GM23338 (cell line): ENCODE data around the gene CADM4. TPM values are rescaled to one million over a fixed set of nuclear protein-coding genes. Genes with fewer than 3 reads are reported as not detected.

ENCODE experiments used
- ATAC-seq: fragments of 200-7000 bp; cut with Tn5 transposase; 3 replicates; pipeline ENCODE4 v1.9.1; 2020
- DNase-seq: peaks from one replicate; pipeline ENCODE4 v3.0.0-alpha.2; 2015; ENCODE audit warnings: low spot score
- H2AFZ ChIP-seq: fragments of 200-600 bp; sonication (generic); 2 replicates; pipeline ENCODE4 v1.8.0; 2016; ENCODE audit warnings: antibody characterized with exemption, mild to moderate bottlenecking, moderate library complexity
- H3F3A ChIP-seq: fragments of 200-600 bp; sonication (generic); replicated peaks from 2 replicates; pipeline ENCODE4 v1.8.0; 2017; ENCODE audit warnings: antibody characterized with exemption, mixed run types, low read depth
- H3K27ac ChIP-seq: fragments of 200-600 bp; sonication (generic); 2 replicates; pipeline ENCODE4 v1.6.1; 2016; ENCODE audit warnings: low read depth
- H3K27me3 ChIP-seq: fragments of 200-600 bp; sonication (generic); 2 replicates; pipeline ENCODE4 v1.8.0; 2016; ENCODE audit warnings: mild to moderate bottlenecking, mixed run types, moderate library complexity; ENCODE audit not compliant: insufficient read depth
- H3K36me3 ChIP-seq: fragments of 200-600 bp; sonication (generic); 2 replicates; pipeline ENCODE4 v1.8.0; 2016; ENCODE audit warnings: mild to moderate bottlenecking; ENCODE audit not compliant: insufficient read depth
- H3K4me1 ChIP-seq: fragments of 200-600 bp; sonication (generic); 2 replicates; pipeline ENCODE4 v1.8.0; 2016; ENCODE audit warnings: mild to moderate bottlenecking, moderate library complexity; ENCODE audit not compliant: insufficient read depth
- H3K4me2 ChIP-seq: fragments of 200-600 bp; sonication (generic); 2 replicates; pipeline ENCODE4 v1.7.1; 2017; ENCODE audit warnings: mixed run types
- H3K4me3 ChIP-seq: fragments of 200-600 bp; sonication (generic); 2 replicates; pipeline ENCODE4 v1.6.1; 2016; ENCODE audit warnings: mixed run types
- H3K79me2 ChIP-seq: fragments of 200-600 bp; sonication (generic); replicated peaks from 2 replicates; pipeline ENCODE4 v1.8.0; 2017; ENCODE audit warnings: mild to moderate bottlenecking; ENCODE audit not compliant: insufficient read depth
- H3K9me2 ChIP-seq: fragments of 200-600 bp; sonication (generic); 2 replicates; pipeline ENCODE4 v1.8.0; 2017; ENCODE audit not compliant: insufficient read depth
- H4K20me1 ChIP-seq: fragments of 200-600 bp; sonication (generic); replicated peaks from 2 replicates; pipeline ENCODE4 v1.8.0; 2017; ENCODE audit warnings: mild to moderate bottlenecking; ENCODE audit not compliant: insufficient read depth
- H3K27ac Mint-ChIP-seq: 2 replicates; pipeline ENCODE4 v1.8.0; 2020; ENCODE audit warnings: inconsistent platforms, mild to moderate bottlenecking, moderate library complexity, mixed read lengths
- H3K27me3 Mint-ChIP-seq: 3 replicates; pipeline ENCODE4 v1.8.0; 2022; ENCODE audit warnings: low read depth, mild to moderate bottlenecking, moderate library complexity, mixed read lengths, inconsistent platforms; ENCODE audit not compliant: insufficient read depth, poor library complexity
- H3K36me3 Mint-ChIP-seq: 3 replicates; pipeline ENCODE4 v1.8.0; 2021; ENCODE audit warnings: low read depth, mild to moderate bottlenecking, inconsistent platforms, moderate library complexity, mixed read lengths
- H3K4me1 Mint-ChIP-seq: 3 replicates; pipeline ENCODE4 v1.8.0; 2020; ENCODE audit warnings: mild to moderate bottlenecking, inconsistent platforms, mixed read lengths
- H3K4me3 Mint-ChIP-seq: 3 replicates; pipeline ENCODE4 v1.8.0; 2021; ENCODE audit warnings: moderate library complexity, mild to moderate bottlenecking, inconsistent platforms, mixed read lengths
- H3K9me3 Mint-ChIP-seq: 3 replicates; pipeline ENCODE4 v1.8.0; 2020; ENCODE audit warnings: moderate library complexity, mild to moderate bottlenecking, inconsistent platforms, mixed read lengths
- CREB1 ChIP-seq: fragments of 250-450 bp; sonication (Bioruptor Pico); IDR thresholded peaks from 2 replicates; pipeline ENCODE4 v1.5.0; 2020; ENCODE audit warnings: low read depth, mild to moderate bottlenecking, moderate library complexity
- CTCF ChIP-seq, 2 experiments: fragments of 200-600 bp in 1 of 2; sonication (generic) in 1 of 2; conservative IDR thresholded peaks; 2 replicates each; pipeline versions ENCODE4 v1.5.1 to v1.6.1; 2016 to 2017; ENCODE audit warnings: antibody characterized with exemption in 2 of 2, low read depth in 2 of 2, mild to moderate bottlenecking in 2 of 2, moderate library complexity in 1 of 2
- EZH2 ChIP-seq: fragments of 200-600 bp; sonication (generic); IDR thresholded peaks from one replicate; pipeline ENCODE4 v1.8.0; 2017; ENCODE audit warnings: antibody characterized with exemption, mild to moderate bottlenecking, low read depth; ENCODE audit not compliant: unreplicated experiment
- EZH2phosphoT487 ChIP-seq: fragments of 200-600 bp; sonication (generic); IDR thresholded peaks from one replicate; pipeline ENCODE4 v1.8.1; 2018; ENCODE audit warnings: antibody characterized with exemption; ENCODE audit not compliant: unreplicated experiment
- JUNB ChIP-seq: IDR thresholded peaks from one replicate; pipeline ENCODE4 v1.6.1; 2016; ENCODE audit warnings: antibody characterized with exemption; ENCODE audit not compliant: unreplicated experiment
- NANOG ChIP-seq: IDR thresholded peaks from 2 replicates; pipeline ENCODE4 v1.6.1; 2016; ENCODE audit warnings: antibody characterized with exemption, borderline replicate concordance
- POLR2AphosphoS5 ChIP-seq: IDR thresholded peaks from 2 replicates; pipeline ENCODE4 v1.6.1; 2016; ENCODE audit warnings: antibody characterized with exemption, low read depth
- STAT1 ChIP-seq: IDR thresholded peaks from one replicate; pipeline ENCODE4 v1.6.1; 2016; ENCODE audit warnings: antibody characterized with exemption; ENCODE audit not compliant: unreplicated experiment
- ZNF331 ChIP-seq: fragments of 250-450 bp; sonication (Bioruptor Pico); IDR thresholded peaks from 2 replicates; pipeline ENCODE4 v1.5.0; 2020; ENCODE audit warnings: low read depth, mild to moderate bottlenecking, moderate library complexity
- ZNF462 ChIP-seq: fragments of 250-450 bp; sonication (Bioruptor Pico); IDR thresholded peaks from 2 replicates; pipeline ENCODE4 v1.5.0; 2020; ENCODE audit warnings: mild to moderate bottlenecking, moderate library complexity
- polyA plus RNA-seq: library from polyadenylated mRNA; unstranded; fragments of >200 nt; fragmentation: Nextera tagmentation; extraction: Ambion mirVana; gene quantifications from 2 replicates; pipeline ENCODE4 v1.2.1, GENCODE V29; 2016
- total RNA-seq: library from RNA; depleted of rRNA; stranded (reverse); fragments of >200 nt; shearing (Covaris generic); gene quantifications from 2 replicates; pipeline ENCODE4 v1.2.3, GENCODE V29; 2014

CADM4 gene
- total and polyA plus RNA-seq, 2 experiments from 2014 or later: 3.7 to 21.2 TPM

- no peaks in the 10 kb centered on the region for H3K9me3 Mint-ChIP-seq
- Histone ChIP-seq H2AFZ (no peak overlapping the region), H3K27ac (no peak overlapping the region), H3K4me1 (peaks cover 32% of the 10 kb centered on the region), H3K36me3 (no peaks in the 10 kb centered on the region), H3K9me2 (no peaks in the 10 kb centered on the region), H3K27me3 (peaks cover 23% of the 10 kb centered on the region), H4K20me1 (peaks cover 5% of the 10 kb centered on the region), H3K79me2 (no peaks in the 10 kb centered on the region), H3K4me2 (peak overlapping the region; percentile 99), H3K4me3 (peak overlapping the region; percentile 83), H3F3A (0 out of 2 replicates have a peak, but pooled peaks cover 3% of the 10 kb centered on the region)
- H3K27me3 Mint-ChIP-seq: peaks cover 42% of the 10 kb centered on the region
- H3K27ac Mint-ChIP-seq: no peak overlapping the region
- peaks cover 28% of the 10 kb centered on the region for H3K4me1 Mint-ChIP-seq
- TF ChIP-seq STAT1 (no peak), JUNB (no peak), ZNF331 (CRISPR knock-in tag) (no peak), CREB1 (CRISPR knock-in tag) (no peak), ZNF462 (CRISPR knock-in tag) (no peak), CTCF (conservative IDR thresholded peaks at IDR 0.05; ENCODE audit: low read depth in 2 of 2) (no peak), EZH2 (no peak), NANOG (no peak), POLR2AphosphoS5 (no peak), EZH2phosphoT487 (no peak)
- H3K4me3 Mint-ChIP-seq: no peak overlapping the region
- no peak for ATAC-seq
- H3K36me3 Mint-ChIP-seq: peaks cover 7% of the 10 kb centered on the region; the same call in 1 of the 3 replicates
- DNase-seq: no peak
Observed at GRCh38 chr19:43634068-43634467, 5.6 kb downstream of the CADM4 start.
